ENCODE results near the gene MAP1LC3C. TPM values are rescaled to one million over a fixed set of nuclear protein-coding genes. Genes with fewer than 3 reads are reported as not detected.

MAP1LC3C gene
- not detected for total RNA-seq

DNA sequence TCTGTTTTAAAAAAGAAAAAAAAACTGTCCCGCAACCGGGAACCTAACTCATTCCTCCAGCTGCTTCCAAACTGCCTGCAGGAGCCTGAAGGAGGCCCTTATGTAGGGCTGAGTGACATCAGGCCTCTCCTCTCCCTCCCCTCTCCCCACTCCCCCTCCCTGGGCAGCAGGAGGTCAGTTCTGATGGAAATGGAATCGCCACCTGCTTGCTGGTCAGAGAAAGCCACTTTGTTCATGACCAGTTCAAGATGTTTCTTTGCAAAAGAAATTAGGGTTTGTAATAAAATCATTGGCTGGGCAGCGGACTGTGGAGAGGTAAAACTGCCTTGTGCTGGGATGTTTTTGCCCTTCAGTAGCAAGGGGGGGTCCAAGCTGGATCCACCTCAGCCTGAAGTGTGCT, at the start of gene MAP1LC3C:
Gene MAP1LC3C, minus strand, starts transcription at position 73 of the 400 bp plus-strand sequence. CDS start 90 bp downstream, outside the sequence.
- H3K4me3 ChIP-seq (ENCODE audit: low read length): no peak within 1 kb of the TSS
- no peaks in the 10 kb centered on the region for H3K9me3 ChIP-seq (ENCODE audit: low read depth, low read length)
- peaks cover 3% of the 10 kb centered on the region for H3K4me1 ChIP-seq (ENCODE audit: insufficient read depth, low read length)
- no peaks in the 10 kb centered on the region for H3K27me3 ChIP-seq (ENCODE audit: insufficient read depth, low read length)

DNA sequence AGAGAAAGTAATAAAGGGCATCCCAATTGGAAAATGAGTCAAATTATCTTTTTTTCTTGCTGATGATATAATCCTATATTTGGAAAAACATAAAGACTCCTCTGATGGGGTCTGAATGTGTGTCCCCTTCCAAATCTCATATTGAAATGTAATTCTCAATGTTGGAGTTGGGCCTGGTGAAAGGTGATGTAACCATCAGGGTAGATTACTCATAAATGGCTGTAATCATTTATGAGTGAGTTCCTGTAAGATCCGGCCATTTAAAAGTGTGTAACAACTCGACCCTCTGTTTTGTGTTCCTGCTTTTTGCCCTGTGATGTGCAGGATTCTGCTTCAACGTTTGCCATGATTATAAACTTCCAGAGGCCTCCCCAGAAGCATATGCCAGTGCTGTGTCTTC, 44.3 kb upstream of the MAP1LC3C start:
- Histone ChIP-seq H3K27me3 (ENCODE audit: insufficient read depth, low read length) (no peaks in the 10 kb centered on the region), H3K4me1 (ENCODE audit: insufficient read depth, low read length) (no peaks in the 10 kb centered on the region), H3K4me3 (ENCODE audit: low read length) (no peak overlapping the region), H3K9me3 (ENCODE audit: low read depth, low read length) (no peaks in the 10 kb centered on the region)

DNA sequence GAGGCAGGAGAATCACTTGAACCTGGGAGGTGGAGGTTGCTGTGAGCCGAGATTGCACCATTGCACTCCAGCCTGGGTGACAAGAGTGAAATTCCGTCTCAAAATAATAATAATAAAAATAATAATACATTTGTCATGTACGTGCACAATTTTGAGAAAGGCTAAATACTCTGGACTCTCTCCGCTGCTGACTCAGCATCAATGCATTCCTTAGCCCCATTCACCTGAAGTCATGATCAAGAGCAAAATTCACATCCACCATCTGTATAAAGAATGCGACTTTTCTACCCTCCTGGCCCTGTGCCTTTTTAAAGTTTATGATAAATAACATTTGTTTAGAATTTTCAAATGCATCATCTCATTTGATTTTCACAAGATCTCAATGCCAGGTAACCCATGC, 35.5 kb upstream of the MAP1LC3C start:
- no peaks in the 10 kb centered on the region for H3K9me3 ChIP-seq (ENCODE audit: low read depth, low read length)
- no peaks in the 10 kb centered on the region for H3K4me1 ChIP-seq (ENCODE audit: insufficient read depth, low read length)
- no peak overlapping the region for H3K4me3 ChIP-seq (ENCODE audit: low read length)
- H3K27me3 ChIP-seq (ENCODE audit: insufficient read depth, low read length): no peaks in the 10 kb centered on the region

DNA sequence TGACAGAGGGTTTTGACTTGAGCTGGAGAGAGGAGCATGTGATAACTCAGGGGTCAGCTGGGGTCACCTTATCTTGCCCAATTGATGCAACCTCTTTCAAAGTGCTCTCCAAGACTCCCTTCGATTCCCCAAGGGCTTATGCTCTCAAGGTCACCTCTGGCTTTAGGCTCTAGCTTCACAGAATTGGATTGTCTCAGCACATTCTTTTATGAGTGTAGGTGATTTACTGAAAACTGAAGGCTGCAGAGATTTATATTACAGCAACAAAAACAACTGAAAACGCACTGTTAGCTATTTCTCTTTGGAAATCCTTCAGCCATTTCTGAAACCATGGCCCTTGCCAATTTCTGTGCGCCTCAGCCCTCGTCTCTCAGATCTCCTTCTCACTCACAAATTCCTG, 34.5 kb upstream of the MAP1LC3C start:
- no peaks in the 10 kb centered on the region for H3K9me3 ChIP-seq (ENCODE audit: low read depth, low read length)
- no peaks in the 10 kb centered on the region for H3K4me1 ChIP-seq (ENCODE audit: insufficient read depth, low read length)
- H3K4me3 ChIP-seq (ENCODE audit: low read length): no peak overlapping the region
- no peaks in the 10 kb centered on the region for H3K27me3 ChIP-seq (ENCODE audit: insufficient read depth, low read length)

DNA sequence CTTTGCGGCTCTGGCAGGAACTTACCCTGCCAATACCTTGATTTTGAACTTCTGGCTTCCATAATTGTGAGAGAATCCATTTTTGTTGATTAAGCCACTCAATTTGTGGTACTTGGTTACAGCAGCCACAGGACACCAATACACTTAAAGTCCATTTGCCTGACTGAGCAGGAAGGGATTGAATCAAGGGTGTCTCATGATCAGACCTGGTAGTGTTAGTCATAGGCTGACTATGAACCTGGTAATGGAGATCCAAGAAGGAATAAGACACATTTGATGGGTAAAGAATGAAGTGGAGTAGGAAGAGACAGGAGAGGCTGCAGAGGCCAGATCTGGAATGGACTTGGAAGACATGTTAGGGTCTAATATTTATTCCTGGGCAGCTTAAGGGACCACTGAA, 31.2 kb upstream of the MAP1LC3C start:
- Histone ChIP-seq H3K4me1 (ENCODE audit: insufficient read depth, low read length) (no peaks in the 10 kb centered on the region), H3K9me3 (ENCODE audit: low read depth, low read length) (no peaks in the 10 kb centered on the region), H3K4me3 (ENCODE audit: low read length) (no peak overlapping the region), H3K27me3 (ENCODE audit: insufficient read depth, low read length) (no peaks in the 10 kb centered on the region)

DNA sequence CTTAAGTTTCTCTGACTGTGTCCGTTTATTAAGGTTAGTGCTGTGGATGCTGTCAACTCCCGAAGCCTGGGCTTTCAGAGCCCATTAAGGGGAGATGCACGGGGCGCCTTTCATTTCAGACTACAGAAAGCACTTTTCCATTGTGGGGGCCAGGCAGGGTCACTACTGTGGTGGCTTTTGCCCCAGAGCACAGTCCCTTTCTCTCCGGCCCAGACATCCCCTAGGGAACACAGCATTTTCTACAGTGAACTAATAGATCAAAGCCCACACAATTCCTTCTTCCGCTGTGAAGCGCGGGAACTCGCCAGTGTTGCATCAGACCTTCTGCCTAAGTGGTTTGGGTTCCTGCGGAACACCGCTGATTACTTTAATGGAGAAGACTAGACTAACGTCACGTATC, 26.8 kb upstream of the MAP1LC3C start:
- no peaks in the 10 kb centered on the region for H3K27me3 ChIP-seq (ENCODE audit: insufficient read depth, low read length)

DNA sequence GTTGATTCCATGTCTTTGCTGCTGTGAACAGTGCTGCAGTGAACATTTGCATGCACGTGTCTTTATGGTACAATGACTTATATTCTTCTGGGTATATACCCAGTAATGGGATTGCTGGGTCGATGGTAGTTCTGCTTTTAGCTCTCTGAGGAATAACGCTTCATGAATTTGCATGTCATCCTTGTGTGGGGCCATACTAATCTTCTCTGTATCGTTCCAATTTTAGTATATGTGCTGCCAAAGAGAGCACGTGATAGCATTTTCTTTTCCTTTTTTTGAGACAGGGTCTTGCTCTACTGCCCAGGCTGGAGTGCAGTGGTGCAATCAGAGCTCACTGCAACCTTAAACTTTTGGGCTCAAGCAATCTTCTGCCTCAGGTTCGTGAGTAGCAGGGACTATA, 24.9 kb upstream of the MAP1LC3C start:
- no peaks in the 10 kb centered on the region for H3K9me3 ChIP-seq (ENCODE audit: low read depth, low read length)
- no peaks in the 10 kb centered on the region for H3K4me1 ChIP-seq (ENCODE audit: insufficient read depth, low read length)
- H3K4me3 ChIP-seq (ENCODE audit: low read length): no peak overlapping the region
- H3K27me3 ChIP-seq (ENCODE audit: insufficient read depth, low read length): no peaks in the 10 kb centered on the region

More for the DNA sequence above, 26.8 kb upstream of the MAP1LC3C start:
- Histone ChIP-seq H3K4me1 (ENCODE audit: insufficient read depth, low read length) (no peaks in the 10 kb centered on the region), H3K9me3 (ENCODE audit: low read depth, low read length) (no peaks in the 10 kb centered on the region), H3K4me3 (ENCODE audit: low read length) (no peak overlapping the region)

DNA sequence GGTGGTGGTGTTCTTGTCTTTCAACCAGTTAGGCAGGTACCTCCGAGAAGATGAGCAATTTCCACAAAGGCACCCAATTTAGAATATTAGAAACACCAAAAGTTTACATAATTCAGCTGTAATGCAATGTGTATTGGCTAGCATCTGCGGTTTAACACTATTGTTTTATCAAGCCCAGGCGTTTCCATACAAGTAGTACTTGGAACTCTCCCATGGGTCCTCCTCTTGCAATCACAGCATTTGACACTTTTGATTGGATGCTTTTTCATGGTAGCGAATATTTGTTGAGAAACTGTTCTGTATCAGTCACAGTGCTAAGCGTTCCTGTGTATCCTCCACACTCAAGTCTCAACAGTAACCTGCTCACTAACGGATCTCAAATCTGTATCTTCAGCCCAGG, 20.1 kb upstream of the MAP1LC3C start:
- no peaks in the 10 kb centered on the region for H3K27me3 ChIP-seq (ENCODE audit: insufficient read depth, low read length)
- no peaks in the 10 kb centered on the region for H3K4me1 ChIP-seq (ENCODE audit: insufficient read depth, low read length)
- H3K4me3 ChIP-seq (ENCODE audit: low read length): no peak overlapping the region
- no peaks in the 10 kb centered on the region for H3K9me3 ChIP-seq (ENCODE audit: low read depth, low read length)

DNA sequence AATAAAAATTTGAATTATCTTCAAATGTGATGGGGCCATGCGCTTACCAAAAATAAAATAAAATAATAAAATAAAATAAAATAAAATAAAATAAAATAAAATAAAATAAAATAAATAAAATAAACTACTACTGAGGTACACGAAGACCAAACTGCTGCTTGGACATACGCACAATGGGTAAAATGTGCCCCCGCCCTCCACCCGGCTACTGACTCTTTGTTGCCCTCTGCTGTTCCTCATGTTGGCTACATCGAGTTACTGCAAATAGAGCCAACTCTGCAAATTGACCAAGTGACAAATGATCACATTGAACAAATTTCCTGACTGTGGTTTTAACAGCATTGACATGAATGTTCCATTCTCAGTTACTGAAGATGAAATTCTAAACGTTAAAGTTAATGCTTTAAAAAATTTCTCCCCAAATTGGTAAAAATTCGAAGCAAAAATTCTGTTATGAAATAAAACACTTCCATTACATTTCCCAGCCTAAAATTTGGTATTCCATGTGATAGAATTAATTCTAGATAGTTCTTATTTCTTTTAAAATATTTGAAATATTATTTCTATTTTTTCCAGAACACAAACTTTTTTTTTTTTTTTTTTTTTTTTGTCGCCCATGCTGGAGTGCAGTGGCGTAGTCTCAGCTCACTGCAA, 18.8 kb upstream of the MAP1LC3C start:
- H3K9me3 ChIP-seq (ENCODE audit: low read depth, low read length): no peaks in the 10 kb centered on the region
- H3K4me3 ChIP-seq (ENCODE audit: low read length): no peak overlapping the region
- no peaks in the 10 kb centered on the region for H3K4me1 ChIP-seq (ENCODE audit: insufficient read depth, low read length)
- H3K27me3 ChIP-seq (ENCODE audit: insufficient read depth, low read length): no peaks in the 10 kb centered on the region

DNA sequence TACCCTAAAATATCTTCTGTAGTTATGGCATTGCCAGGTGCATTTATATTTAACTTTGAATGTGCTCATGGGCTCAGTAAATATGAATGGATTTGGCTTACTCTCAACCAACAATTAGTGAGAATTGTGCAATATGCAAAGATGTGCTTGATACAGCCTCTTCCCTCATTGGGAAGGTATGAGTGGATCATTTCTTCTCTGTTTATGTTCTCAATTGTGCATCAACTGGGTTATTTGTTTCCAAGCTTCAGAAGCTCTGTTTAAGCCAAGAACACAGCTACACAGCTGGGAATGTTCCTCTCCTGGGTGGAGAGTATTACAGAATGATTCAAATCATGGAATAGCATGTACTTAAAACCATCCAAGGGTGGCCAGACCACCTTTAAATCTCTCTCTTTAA, 17.6 kb upstream of the MAP1LC3C start:
- no peaks in the 10 kb centered on the region for H3K9me3 ChIP-seq (ENCODE audit: low read depth, low read length)
- H3K27me3 ChIP-seq (ENCODE audit: insufficient read depth, low read length): no peaks in the 10 kb centered on the region
- H3K4me1 ChIP-seq (ENCODE audit: insufficient read depth, low read length): no peaks in the 10 kb centered on the region
- H3K4me3 ChIP-seq (ENCODE audit: low read length): no peak overlapping the region

DNA sequence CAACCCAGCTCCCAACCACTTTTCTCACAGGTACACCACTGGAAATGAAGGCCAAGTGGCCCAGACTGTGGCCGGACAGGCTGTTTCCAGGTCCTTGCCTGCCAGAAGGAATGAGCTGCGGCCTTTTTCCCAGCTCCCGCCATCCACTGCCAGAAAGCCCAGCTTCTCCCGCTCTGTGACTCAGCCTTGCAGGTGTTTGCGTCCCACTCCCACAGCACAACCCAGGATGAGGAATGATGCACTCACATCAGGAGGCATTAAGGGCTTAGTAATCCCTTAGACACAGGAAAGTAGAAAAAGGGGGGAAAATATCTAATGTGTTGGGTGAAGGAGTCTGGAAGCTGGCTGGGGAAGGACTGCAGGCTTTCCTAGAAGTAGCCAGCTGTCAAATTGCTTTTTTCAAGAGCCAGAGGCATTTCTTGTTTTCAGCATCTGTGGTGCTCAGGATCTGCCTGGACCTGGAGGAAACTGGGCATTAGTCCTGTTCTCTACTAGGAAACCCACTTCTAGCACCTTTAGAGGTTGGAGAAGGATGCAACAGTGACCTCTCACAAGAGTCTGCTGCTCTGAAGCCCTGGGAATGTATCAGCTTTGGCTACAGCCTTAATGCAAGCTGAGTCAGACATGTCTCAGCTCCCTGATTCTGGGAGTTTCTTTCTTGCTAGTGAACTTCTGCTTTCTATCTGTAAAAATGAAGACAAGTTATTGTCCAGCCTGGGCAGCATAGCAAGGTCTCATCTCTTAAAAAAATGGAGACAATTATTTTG, 13.2 kb upstream of the MAP1LC3C start:
- no peaks in the 10 kb centered on the region for H3K4me1 ChIP-seq (ENCODE audit: insufficient read depth, low read length)
- H3K4me3 ChIP-seq (ENCODE audit: low read length): no peak overlapping the region
- H3K27me3 ChIP-seq (ENCODE audit: insufficient read depth, low read length): no peaks in the 10 kb centered on the region
- no peaks in the 10 kb centered on the region for H3K9me3 ChIP-seq (ENCODE audit: low read depth, low read length)

DNA sequence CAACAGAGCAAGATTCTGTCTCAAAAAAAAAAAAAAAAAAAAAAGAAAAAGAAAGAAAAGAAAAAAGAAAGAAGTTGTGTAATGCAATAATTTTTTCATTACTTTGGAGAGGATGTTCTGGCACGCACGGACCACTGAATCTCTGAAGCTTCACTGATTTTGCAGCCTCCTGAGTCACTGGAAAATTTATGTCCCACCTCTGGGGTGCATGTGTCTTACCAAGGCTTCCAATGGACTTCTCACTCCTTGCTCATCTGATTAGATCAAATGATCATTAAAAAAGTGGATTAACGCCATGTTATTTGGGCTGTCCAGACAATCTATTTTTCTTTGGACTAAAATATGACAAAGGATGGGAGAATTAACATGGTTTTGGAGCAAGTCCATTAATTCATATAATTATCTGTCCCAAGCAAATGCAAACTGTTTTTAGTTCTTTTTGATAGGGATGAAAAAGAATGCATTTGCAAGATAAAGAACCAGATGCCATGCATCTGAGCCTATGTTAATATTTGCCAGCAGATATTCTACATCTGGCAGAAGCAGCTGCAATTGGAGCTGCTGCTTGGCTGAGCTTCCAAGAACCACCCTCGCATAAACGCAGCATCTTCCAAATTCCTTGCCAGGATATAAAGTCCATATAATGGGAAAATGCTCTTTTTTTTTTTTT, 10.1 kb upstream of the MAP1LC3C start:
- H3K9me3 ChIP-seq (ENCODE audit: low read depth, low read length): no peaks in the 10 kb centered on the region
- H3K4me3 ChIP-seq (ENCODE audit: low read length): no peak overlapping the region
- no peaks in the 10 kb centered on the region for H3K4me1 ChIP-seq (ENCODE audit: insufficient read depth, low read length)
- H3K27me3 ChIP-seq (ENCODE audit: insufficient read depth, low read length): no peaks in the 10 kb centered on the region

DNA sequence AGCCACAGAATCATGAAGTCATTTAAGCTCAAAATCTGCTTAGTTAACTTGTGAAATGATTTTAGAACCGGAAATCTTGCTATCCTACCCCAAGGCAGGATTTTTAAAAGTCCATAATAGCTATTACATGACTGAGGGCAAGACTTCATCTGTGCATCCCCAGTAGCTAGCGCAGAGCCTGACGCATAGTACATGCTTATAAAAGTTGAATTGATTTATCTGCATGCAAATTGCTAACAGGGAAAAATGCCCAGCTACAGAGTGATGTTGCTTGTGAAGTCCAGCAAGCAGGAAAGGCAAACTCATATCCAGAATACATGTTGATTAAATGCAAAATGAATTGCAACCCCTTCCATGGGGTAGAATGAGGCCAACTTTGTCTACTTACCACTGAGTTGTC, 8.1 kb upstream of the MAP1LC3C start:
- no peaks in the 10 kb centered on the region for H3K27me3 ChIP-seq (ENCODE audit: insufficient read depth, low read length)
- H3K4me1 ChIP-seq (ENCODE audit: insufficient read depth, low read length): no peaks in the 10 kb centered on the region
- no peak overlapping the region for H3K4me3 ChIP-seq (ENCODE audit: low read length)
- no peaks in the 10 kb centered on the region for H3K9me3 ChIP-seq (ENCODE audit: low read depth, low read length)

DNA sequence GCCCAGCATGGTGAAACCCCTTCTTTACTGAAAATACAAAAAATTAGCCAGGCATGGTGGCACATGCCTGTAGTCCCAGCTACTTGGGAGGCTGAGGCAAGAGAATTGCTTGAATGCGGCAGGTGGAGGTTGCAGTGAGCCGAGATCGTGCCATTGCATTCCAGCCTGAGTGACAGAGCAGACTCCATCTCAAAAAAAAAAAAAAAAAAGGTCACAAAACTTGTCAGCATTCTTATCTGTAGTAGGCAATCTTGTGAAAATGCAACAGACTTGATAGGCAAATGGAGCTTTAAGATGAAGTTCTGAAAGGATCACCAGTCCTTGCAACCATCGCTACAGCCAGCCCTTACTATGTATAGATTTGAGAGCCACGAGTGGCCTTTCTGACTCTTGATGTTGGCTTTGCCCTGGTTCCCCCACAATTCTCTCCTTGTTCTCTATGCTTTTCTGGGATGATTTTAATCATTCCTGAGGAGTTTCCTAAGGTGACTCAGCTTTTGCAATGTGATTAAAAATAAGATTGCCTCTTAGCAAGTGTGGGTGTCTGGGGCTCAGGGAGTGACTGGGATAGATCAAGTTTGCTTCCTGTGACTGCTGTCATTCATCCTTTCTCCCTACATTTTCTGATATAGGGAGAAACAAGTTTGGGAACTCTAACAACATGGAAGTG, 7.1 kb upstream of the MAP1LC3C start:
- no peaks in the 10 kb centered on the region for H3K4me1 ChIP-seq (ENCODE audit: insufficient read depth, low read length)
- H3K4me3 ChIP-seq (ENCODE audit: low read length): no peak overlapping the region
- no peaks in the 10 kb centered on the region for H3K27me3 ChIP-seq (ENCODE audit: insufficient read depth, low read length)
- H3K9me3 ChIP-seq (ENCODE audit: low read depth, low read length): no peaks in the 10 kb centered on the region
